Erythroblast (primary cell): Measurements from ENCODE around the gene RAB12.
"Not testable (repeated sequence)": the region's sequence is repeated elsewhere in the genome, so short reads cannot be mapped to it uniquely, and the experiment has no call there.

Experiments used
- DNase-seq, 2 experiments: peaks; one replicate each; lab custom pipeline; 2025; lab: John Stamatoyannopoulos, UW
- GATA1 ChIP-seq: IDR thresholded peaks from 2 replicates; pipeline ENCODE4 v1.6.1; 2011; ENCODE audit warnings: low read depth, mild to moderate bottlenecking, control low read depth, low read length, moderate library complexity
- POLR2A ChIP-seq: IDR thresholded peaks from 2 replicates; pipeline ENCODE4 v1.6.1; 2011; ENCODE audit warnings: mild to moderate bottlenecking, low read length

Gene RAB12

DNA sequence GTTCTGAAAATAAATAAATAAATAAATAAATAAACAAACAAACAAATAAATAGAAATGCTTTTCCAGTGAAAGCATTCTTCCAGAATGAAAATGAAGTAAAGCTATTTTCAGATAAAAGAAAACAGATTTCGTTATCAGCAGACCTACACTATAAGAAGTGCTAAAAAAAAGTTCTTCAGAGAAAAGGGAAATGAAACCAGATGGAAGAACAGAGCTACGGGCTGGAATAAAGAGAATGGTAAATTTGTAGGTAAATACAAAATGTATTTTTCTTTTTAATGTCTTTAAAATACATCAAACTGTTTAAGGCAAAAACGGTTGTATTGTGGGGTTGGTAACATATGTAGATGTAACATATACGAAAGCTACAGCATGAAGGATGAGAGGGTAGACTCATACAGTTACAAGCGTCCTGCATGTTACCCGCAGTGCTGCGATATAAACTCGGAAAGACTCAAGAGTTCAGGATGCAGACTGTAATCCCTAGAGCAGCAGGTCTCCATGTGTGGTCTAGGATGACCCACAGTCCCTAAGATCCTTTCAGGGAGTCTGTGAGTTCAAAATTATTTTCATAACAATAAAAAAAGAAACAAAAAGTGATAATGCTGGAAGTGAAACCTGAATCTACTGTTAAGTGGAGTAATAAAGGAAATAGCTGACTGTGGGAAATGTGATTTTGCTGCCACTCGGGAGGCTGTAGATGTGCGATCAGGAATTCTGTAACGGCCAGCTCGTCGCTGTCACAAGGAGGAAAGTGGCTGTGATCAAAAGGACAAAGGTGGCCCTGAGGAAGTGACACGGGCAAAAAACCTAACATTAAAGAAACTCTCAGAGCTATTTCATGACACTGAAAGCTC lies 5.3 kb upstream of the RAB12 start:
- no peak for DNase-seq
- no peak for TF ChIP-seq GATA1
- no peak for TF ChIP-seq POLR2A

DNA sequence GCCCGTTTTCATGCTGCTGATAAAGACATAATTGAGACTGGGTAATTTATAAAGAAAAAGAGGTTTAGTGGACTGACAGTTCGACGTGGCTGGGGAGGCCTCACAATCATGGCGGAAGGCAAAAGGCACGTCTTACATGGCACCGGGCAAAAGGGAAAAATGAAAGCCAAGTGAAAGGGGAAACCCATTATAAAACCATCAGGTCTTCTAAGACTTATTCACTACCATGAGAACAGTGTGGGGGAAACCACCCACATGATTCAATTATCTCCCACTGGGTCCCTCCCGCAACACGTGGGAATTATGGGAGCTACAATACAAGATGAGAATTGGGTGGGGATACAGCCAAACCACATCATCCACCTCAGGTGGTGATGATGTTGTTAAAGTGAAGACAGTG lies 3.3 kb upstream of the RAB12 start:
- no peak for DNase-seq
- TF ChIP-seq GATA1 = no peak
- TF ChIP-seq POLR2A = no peak

DNA sequence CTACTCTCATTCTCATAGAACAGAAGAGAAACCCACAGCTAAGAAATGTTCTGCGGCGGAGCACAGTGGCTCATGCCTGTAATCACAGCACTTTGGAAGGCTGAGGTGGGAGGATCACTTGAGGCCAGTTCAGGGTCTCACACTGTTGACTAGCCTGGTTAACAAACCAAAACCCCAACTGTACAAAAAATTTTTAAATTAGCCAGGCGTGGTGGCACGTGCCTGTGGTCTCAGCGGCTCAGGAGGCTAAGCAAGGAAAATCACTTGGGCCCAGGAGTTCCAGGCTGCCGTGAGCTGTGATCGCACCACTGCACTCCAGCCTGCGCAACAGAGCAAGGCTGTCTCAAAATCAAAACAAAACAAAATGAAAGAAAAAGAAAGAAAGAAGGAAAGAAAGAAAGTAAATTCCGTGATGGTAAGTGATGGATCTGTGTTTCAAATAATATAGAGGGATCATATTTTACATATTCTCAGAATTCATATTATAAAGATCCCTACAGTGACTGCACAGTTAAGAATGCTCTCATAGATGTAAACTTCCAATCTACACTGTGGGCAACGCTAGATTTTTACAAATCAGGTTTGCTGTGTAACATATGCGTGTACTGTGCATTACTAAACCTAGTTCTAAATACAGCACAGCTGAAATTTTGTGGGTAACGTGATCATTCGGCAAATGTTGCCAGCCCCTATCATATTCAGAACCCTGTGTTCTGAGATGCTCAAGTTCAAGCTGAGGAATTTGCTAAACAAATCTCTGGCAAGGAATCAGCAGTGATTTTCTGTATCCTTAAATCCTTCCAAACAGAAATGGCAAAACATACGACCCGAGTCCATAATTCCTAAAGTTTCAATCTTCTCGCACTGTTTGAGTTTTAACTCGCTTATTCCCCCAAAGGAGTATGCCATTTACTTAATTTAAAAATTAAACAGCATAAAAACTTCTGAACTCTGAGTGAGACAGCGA lies 1.2 kb upstream of the RAB12 start:
- TF ChIP-seq POLR2A (no peak), GATA1 (no peak)
- no peak for DNase-seq

DNA sequence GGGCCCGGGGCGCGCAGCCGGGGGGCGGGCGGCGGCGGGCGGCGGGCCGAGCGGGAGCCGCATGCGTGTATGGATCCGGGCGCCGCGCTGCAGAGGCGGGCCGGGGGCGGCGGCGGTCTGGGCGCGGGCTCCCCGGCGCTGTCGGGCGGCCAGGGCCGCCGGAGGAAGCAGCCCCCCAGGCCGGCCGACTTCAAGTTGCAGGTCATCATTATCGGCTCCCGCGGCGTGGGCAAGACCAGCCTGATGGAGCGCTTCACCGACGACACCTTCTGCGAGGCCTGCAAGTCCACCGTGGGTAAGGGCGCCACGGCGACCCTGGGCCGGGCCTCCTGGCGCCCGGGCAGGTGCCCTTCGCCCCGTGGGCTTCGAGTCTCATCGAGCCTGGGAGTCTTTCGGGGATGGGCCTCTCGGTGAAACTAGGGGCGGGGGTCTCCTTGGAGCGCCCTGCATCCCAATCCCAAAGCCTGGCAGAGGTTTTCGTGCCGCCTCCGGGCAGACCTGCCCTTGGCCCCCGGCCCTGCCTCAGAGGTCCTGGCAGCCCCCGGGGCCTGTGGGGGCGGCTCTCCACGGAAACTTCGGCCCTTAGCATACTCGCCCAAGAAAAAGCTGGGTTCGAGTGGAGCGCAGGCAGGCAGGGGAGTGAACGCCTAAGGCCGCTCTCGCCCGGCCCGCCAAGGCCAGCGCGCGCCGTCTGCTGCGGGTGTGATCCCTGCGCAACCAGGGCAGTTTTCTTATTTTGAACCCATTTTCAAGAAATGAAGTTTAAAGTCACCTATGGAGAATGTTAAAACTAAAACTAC lies 622 bp downstream of the RAB12 start:
- TF ChIP-seq GATA1 (no peak), POLR2A (no peak)
- peak; percentile 77 for DNase-seq

DNA sequence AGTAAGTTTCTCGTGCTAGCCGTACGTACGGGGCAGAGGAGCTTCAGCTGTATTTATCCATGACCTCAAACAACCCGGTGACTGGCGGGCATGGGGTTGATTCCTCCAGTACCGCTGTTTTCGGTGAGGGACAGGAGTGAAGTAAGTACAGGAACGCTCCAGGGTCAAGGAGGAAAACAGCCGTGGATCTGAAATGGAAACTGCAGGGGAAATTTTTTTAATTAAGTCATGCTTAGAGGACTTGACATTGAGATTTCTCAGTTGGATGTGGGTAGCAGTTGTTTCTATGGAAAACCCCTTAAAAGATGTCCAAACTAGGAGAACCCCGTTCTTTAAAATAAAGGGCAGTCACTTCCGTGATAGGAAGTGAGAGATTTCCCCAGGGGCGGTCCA lies 1.2 kb downstream of the RAB12 start:
- TF ChIP-seq GATA1 (no peak), POLR2A (no peak)
- peak in 1 of 2 experiments; percentile 77 for DNase-seq

DNA sequence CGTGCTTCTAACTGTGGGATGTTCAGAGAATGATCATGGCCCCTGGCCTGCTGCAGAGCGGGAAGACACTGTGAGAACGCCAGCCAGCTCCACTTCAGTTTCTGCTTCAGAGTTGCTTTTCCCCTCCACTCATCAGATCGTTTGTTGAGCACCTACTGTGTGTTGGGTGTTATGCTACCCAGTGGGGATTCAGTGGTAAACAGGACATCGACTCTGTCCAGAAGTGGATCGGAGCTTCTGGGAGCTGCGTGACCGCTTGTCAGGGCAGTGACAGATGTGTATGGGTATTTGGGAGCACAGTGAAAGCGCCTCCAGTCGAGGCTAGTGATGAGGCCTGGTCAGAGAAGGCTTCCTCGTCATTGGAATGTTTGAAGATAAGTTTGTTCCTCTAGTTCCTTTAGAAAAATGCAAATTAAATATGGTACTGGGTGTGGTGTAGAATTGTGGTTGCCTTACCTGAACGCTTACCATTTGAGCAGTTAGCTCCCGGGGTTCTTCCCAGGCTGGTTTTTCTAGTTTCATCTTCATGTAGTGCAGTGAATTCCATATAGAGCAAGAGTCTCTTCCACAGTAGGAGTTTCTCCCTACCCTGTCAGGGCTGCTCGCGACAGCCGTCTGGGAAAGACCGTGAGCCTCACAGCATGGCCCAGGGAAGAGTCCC lies 2.8 kb downstream of the RAB12 start:
- no peak for DNase-seq
- no peak for TF ChIP-seq POLR2A

DNA sequence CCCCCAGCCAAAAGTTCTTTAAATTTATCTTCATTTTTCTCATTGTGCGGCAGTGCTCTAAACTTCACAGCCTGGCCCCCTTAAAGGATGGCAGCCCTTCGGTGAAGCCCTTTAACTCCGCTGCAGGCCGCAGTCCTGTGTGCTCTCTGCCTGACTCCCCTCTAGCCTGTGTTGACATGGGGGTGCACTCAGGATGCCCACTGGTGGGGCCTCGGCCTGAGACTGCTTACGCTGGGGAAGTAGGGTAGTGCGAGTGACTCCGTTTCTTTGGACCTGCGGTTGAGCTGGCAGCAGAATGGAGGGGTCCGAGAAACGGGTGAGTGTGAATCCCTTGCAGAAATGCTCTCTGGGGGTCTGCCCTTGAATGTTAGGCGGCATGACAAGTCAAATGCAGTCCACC lies 5.6 kb downstream of the RAB12 start:
- DNase-seq = no peak
- TF ChIP-seq POLR2A = no peak
- TF ChIP-seq GATA1 = no peak

DNA sequence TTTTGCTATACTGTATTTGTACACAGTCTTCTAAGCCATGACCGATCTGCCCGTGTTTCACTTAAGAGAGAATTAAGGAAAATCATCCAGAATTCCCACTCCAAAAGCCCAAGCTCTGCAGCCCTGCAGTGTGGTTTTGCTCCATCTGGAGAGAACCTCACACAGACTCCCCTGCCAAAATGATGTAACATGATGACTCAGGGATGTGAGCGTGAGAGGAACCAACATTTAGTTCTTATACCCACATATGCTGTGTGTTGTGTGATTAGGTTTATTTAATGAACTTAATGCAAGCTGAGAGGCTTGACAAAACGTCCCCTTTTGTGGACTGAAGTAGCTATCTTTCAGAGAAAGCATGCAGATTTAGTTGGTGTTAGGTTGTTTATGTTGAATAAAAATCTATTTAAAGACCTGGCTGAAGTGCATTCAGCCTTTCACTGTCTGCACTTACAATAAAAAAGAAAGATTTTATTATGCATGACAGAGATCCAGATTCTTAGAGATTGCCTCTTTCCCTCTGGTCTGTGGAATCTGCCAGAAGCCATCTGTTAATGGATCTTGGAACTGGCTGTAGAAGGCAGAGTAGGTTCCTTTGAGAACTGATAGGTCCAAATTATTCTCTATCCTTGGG lies 6.3 kb downstream of the RAB12 start:
- TF ChIP-seq POLR2A (no peak), GATA1 (no peak)

DNA sequence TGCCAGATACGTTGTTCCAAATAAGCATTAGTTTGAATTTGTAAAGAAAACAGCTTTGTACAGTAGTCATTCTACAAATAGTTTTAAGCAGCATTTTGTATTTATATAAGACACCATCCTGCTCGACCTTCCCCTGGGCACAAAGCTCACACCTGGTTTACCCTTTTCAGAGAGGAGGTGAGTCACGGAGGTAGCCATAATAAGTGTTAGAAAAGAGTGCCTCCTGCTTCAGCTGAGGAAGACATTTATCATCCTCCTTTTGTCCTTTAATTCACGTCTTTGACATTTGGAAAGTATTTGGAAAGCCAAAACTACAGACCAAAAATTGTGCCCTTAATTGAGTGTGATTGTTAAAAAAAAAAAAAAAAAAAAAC lies 6.8 kb downstream of the RAB12 start:
- TF ChIP-seq GATA1 = no peak
- no peak for TF ChIP-seq POLR2A
- DNase-seq = no peak

More for the DNA sequence above, 6.3 kb downstream of the RAB12 start:
- DNase-seq = peak; percentile 64 to 83

DNA sequence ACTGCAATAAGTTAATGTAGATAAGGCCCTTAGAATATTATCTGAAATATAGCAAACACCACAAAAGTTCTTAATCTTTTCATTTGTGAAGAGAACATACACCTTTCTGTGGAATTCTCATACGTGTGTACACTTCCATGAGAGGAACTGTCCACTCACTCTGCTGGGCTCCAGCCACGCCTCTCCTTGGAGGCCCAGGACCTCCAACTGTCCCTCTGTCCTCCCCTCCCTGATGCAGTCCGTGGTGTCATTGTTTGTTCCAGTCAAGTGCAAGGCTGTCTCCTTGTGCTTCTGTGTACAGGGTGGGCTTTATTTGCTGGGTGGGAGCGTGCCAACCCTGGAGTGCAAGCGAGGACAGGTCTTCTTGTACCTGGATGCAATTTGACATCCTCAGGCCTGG lies 8.7 kb downstream of the RAB12 start:
- DNase-seq = no peak
- TF ChIP-seq GATA1 = no peak
- no peak for TF ChIP-seq POLR2A

DNA sequence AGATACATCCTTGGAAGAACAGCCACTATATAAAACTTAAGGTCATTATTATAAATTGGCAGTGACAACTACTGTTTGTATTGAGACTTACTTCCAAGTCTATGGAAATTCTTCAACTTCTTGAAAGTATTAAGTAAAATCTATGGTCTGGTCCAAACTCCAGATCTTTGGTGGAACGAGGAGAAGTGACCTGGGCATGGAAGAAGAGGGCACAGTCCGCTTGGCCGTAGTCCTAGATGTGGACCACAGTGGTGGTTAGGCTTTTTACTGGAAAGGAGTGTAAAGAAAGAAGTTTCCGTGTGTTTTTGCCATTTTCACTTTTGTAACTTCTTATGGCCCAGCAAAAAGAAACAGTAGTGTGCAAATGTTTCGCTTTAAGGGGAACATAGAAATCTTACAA lies 9.8 kb downstream of the RAB12 start:
- no peak for TF ChIP-seq GATA1
- TF ChIP-seq POLR2A = no peak
- no peak for DNase-seq

DNA sequence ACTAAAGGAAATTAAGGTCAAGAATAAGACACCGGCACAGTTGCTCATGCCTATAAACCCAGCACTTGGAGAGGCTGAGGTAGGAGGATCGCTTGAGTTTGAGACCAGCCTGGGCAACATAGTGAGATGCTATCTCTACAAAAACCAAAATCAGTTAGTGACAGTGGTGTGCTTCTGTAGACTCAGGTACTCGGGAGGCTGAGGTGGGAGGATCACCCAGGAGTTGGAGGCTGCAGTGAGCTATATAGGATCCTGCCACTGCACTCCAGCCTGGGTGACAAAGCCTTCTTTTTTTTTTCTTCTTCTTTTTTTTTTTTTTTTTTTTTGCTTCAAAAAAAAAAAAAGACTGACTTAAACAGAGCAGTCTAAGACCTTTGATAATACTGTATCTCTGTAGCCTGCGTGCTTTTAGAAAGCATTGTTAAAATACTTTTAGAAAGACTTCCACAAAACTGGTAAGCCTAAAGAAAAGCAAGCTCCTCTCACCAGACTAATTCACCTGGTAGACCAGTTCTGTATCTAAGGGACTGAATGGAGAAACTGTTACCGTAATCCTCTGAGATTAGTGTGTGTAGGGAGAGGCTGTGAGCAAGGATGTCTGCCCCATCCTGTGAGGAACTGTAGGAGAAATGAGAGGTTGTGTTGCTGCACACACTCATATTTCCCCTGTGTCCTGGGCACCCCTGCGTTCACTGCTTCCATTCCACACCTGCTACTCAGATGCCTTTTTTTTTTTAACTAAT lies 10.8 kb downstream of the RAB12 start:
- DNase-seq = no peak
- TF ChIP-seq POLR2A (no peak), GATA1 (no peak)

DNA sequence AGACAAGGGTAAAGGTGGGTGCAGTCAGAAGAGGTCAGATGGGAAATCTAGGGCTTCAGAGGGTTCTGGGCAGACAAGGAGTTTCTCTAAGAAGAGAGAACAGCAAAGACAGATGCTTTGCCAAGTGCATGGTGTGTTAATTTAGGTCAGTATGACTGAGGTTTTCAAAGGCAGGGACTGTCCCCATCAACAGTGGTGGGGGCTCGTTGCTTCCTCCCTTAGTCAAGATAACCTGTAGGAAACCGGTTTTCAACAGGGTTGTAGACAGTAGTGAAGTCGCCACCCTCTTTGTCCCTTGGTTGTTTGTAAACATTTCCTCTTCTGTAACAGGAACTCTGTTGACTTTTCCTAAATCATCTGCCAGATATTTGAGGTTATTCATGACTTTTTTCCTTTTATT lies 11.6 kb downstream of the RAB12 start:
- no peak for TF ChIP-seq POLR2A
- DNase-seq = no peak

DNA sequence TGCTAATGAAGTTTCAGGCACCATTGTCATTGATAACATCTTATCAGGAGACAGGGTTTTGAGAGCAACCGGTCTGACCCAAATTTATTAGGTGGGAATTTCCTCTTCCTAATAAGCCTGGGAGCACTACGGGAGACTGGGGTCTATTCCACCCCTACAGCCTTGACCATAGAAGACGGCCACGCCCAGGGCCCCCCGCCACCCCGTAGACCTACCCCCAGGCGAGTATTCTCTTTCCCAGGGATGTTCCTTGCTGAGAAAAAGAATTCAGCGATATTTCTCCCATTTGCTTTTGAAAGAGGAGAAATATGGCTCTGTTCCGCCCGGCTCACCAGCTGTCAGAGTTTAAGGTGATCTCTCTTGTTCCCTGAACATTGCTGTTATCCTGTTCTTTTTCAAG lies 13.4 kb downstream of the RAB12 start:
- DNase-seq = not testable (repeated sequence)
